Left lobe of liver (tissue), 2 donors: ENCODE measurements around the gene RNLS. TPM values are rescaled to one million over a fixed set of nuclear protein-coding genes. Genes with fewer than 3 reads are reported as not detected.
"Not testable (repeated sequence)": the region's sequence is repeated elsewhere in the genome, so short reads cannot be mapped to it uniquely, and the experiment has no call there.

Experiments used
- ATAC-seq: fragments of 200-7000 bp; cut with Tn5 transposase; one replicate; pipeline ENCODE4 v1.9.1; 2020; ENCODE audit warnings: mild to moderate bottlenecking, moderate library complexity
- DNase-seq: peaks from one replicate; pipeline ENCODE4 v3.0.0-alpha.2; 2020; ENCODE audit warnings: low spot score
- total RNA-seq: library from RNA; stranded (reverse); gene quantifications from one replicate; pipeline ENCODE4 v1.2.1, GENCODE V29; 2021
- donor health status: DM: no; HTN: no; CAD: no; lungs with moderate emphysema.
- donor health status: DM: no; HTN: yes; CAD: no.

Gene RNLS
- total RNA-seq, 1 donor from 2014 or later, result 10.1 TPM

GRCh38 chr10:88486816-88487215 lies 96.3 kb downstream of the RNLS start:
- DNase-seq, ATAC-seq: not testable (repeated sequence)

- ATAC-seq (no peak), DNase-seq (no peak)
Measured at GRCh38 chr10:88482220-88482619, 100.9 kb downstream of the RNLS start.

GRCh38 chr10:88478256-88478655 lies 104.9 kb downstream of the RNLS start:
- DNase-seq (no peak), ATAC-seq (no peak)

DNA sequence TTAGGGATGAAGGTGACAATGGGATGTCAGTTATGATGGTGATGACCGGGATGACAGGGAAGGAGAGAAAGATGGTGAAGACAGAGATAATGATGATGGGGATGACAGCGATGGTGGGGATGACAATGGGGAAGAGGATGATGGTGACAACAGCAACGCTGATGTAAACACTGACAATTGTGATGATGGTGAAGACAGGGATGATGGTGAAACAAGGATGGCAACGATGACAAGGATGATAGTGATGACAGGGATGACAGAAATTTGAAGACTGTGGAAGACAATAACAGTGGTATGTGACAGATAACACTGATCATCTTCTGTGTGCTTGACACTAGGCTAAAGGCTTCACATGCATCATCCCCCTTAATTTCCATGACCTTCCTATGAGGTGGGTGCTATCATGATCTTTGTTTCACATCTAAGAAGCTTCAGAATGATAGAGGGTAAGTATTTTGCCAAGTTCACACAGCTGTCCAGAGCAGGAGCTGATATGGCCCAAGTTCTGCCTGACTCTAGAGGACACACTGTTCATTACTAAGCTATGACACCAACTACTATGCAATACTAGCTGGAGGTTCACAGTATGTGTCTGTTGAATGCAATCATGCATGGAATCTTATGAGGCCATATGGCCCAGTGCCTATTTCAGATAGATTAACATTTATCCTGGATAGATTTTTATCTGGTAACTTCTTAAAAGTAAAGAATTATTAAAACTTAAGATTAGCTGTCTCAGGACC lies 105.6 kb downstream of the RNLS start:
- DNase-seq, result no peak
- ATAC-seq, result no peak

- ATAC-seq, result peak; percentile 30
Measured at GRCh38 chr10:88474884-88475844, 108.0 kb downstream of the RNLS start.

GRCh38 chr10:88473989-88474883 lies 108.9 kb downstream of the RNLS start:
- DNase-seq (peak; percentile 65), ATAC-seq (peak; percentile 85)

More at GRCh38 chr10:88474884-88475844, 108.0 kb downstream of the RNLS start:
- DNase-seq, result no peak

DNA sequence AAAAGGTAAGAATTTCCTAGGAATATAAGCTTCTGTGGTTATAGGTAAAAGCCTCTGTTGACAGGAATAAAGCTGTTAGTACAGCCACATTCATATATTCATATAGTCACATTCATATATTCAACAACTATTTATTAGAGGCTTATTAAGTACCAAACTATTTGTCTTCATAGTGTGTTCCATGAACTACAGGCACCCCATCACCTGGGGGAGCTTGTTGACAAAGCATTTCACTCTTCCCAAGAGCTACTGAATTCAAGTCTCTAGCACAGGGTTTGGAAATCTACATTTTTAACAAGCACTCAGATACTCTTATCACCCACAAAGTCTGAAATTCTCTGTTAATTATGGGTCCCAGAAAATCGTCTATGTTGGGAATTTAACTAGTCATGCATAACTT lies 110.6 kb downstream of the RNLS start:
- ATAC-seq (no peak), DNase-seq (no peak)

DNA sequence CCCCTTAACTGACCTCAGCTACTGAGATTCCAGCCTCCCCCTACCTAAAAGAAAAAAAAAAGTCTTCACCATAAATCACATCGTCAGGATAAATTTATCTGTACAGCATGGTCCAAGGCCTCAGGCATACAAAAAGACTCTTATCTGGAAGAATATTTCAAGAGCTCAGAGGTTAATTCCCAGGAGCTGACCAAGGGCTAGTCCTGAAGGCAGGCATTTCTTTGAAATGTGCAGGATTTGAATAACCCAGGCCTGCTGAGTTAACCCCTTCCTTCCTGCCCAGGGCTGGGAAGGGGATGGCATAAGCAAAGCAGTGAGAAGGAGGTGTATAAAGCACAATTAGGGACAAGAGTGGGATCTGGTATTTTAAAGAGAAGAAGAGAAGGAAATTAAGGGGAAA lies 111.2 kb downstream of the RNLS start:
- DNase-seq, result no peak
- no peak for ATAC-seq

DNA sequence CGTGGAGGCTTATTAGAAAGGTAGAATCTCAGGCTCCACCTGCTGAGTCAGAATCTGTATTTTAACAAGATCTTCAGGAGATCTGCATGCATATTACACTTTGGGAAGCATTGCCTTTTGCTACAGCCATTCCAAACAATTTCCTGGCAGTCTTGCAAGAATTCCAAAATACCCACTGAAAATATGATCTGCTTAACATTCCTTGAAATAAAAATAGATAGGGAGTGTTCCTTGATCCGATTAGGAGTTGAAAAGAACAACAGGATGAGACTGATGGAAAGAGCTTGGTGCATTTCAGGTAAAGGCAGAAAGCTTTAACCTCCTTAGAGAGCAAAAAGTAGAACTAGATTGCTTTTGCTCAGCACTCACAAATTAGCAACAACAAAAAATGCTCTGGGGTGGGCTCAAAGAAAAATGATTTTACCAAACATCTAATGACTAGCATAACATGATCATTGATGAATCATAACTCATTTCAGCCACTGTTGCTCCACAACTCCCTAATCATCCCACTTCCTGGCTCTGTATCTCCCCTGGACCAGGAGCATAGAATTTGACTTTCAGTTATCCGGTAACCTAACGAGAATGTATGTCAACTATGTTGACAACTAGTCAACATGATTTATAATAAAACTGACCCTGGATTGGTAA lies 115.2 kb downstream of the RNLS start:
- ATAC-seq, result no peak
- no peak for DNase-seq

- no peak for ATAC-seq
Measured at GRCh38 chr10:88466786-88467185, 116.3 kb downstream of the RNLS start.

DNA sequence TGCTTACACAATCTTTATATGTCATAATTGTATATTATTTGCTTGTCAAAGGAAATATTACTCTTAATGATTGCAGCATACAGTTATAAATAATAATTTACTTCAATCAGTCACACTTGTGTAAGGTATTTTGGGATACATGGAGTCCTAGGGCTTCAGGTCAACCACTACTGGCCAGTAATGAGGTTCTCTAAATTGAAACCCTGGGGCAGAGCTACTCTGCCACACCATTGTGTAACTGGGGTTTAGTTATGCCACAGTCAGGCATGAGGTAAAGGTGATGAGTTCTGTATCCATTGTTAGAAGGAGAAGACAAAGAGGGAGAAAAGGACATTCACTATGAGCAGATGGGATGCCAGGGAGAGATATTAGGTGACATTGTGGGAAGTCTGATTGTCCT lies 117.4 kb downstream of the RNLS start:
- ATAC-seq (no peak), DNase-seq (no peak)

More at GRCh38 chr10:88466786-88467185, 116.3 kb downstream of the RNLS start:
- no peak for DNase-seq

DNA sequence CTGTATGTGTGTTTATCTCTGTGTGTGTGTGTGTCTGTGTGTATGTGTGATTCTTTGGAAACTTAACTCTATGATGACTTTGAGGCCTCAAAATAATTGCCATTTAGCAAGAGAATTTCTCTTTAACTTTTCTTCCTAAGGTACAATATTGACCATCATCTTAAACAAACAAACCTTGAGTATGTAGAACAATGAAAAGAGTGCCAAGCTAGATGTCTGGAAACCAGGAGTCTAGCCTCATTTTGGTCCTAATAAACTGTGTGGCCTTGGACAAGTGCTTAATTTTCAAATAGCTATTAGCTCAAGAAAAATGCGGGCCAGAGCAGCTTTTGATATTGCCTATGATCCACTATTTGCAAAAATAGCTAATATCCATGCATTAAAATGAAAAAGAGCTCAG lies 119.3 kb downstream of the RNLS start:
- ATAC-seq (no peak), DNase-seq (no peak)

GRCh38 chr10:88461426-88461825 lies 121.7 kb downstream of the RNLS start:
- ATAC-seq (no peak), DNase-seq (no peak)

- DNase-seq (peak; percentile 47), ATAC-seq (peak; percentile 95)
Measured at GRCh38 chr10:88459530-88459929, 123.6 kb downstream of the RNLS start.

- DNase-seq (no peak), ATAC-seq (no peak)
Measured at GRCh38 chr10:88458209-88458608, 124.9 kb downstream of the RNLS start.

DNA sequence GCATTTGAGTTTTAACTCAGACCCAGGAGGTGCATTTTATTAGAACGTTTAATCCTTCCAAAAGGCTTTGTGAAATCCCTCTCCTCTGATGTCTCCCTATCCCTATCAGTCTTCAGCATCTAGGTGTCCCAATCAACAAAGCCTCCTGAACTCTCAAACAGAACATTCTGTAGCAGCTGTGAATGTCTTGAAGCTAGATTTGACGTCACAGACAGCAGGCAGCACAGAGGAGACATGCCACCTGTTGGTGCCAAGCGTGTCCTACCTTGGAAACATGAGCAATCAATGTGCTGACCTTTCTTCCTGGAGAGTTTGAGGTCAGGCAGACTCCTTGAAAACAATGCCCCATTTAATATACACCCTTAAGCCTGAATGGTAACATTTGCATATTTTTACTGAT lies 125.5 kb downstream of the RNLS start:
- no peak for ATAC-seq
- DNase-seq, result no peak

DNA sequence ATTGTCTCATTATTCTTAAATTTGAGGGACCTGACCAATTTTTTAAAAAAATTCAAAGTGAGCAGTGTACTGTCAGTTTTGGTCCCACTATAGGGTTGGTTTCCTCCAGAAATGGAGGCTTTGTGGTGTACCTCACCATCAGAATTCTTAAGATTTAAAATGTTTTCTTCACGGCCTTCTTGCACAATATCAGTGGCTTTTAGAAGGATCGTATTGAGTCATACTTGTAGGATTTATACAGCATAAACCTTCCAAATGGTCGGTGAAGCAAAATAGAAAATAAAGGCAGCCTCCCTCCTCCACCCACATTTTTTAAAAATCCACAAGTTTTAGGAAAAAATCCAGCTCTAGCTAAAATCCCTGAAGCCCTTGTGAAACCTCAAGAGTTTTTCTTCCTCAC lies 126.4 kb downstream of the RNLS start:
- DNase-seq, result no peak
- no peak for ATAC-seq

GRCh38 chr10:88455831-88456230 lies 127.3 kb downstream of the RNLS start:
- ATAC-seq (no peak), DNase-seq (no peak)

GRCh38 chr10:88450201-88450600 lies 132.9 kb downstream of the RNLS start:
- DNase-seq (no peak), ATAC-seq (no peak)

- ATAC-seq (no peak), DNase-seq (no peak)
Measured at GRCh38 chr10:88442716-88443115, 140.4 kb downstream of the RNLS start.
